CD14-positive monocyte (primary cell): ENCODE measurements around the gene RHOV. TPM values are rescaled to one million over a fixed set of nuclear protein-coding genes. Genes with fewer than 3 reads are reported as not detected.

Experiments
- DNase-seq, 3 donors: peaks; one replicate each; pipeline ENCODE4 v3.0.0-alpha.2; 2011 to 2022
- H2AFZ ChIP-seq: 2 replicates; pipeline ENCODE4 v1.6.0; 2012; ENCODE audit warnings: mild to moderate bottlenecking, low read depth, low read length, inconsistent platforms; ENCODE audit not compliant: insufficient read depth, poor library complexity, severe bottlenecking
- H3K27ac ChIP-seq, 2 donors: 1 replicate in 1 of 2; 2 replicates in 1 of 2; pipeline ENCODE4 v1.5.1; 2012 to 2013; ENCODE audit warnings: low read length in 2 of 2, control low read depth in 1 of 2, inconsistent platforms in 1 of 2, low read depth in 1 of 2, mild to moderate bottlenecking in 1 of 2
- H3K27me3 ChIP-seq, 2 donors: one replicate each; pipeline versions ENCODE4 v1.6.0 to v1.6.1; 2011 to 2013; ENCODE audit warnings: low read length in 2 of 2; ENCODE audit not compliant: control insufficient read depth in 2 of 2, insufficient read depth in 2 of 2
- H3K36me3 ChIP-seq, 2 donors: replicated peaks in 1 of 2; 1 replicate in 1 of 2; 2 replicates in 1 of 2; pipeline versions ENCODE4 v1.5.1 to v1.6.1; 2012 to 2013; ENCODE audit warnings: low read length in 2 of 2, control low read depth in 1 of 2, inconsistent platforms in 1 of 2, mild to moderate bottlenecking in 1 of 2; ENCODE audit not compliant: insufficient read depth in 2 of 2, control insufficient read depth in 1 of 2
- H3K4me1 ChIP-seq, 2 donors: 1 replicate in 1 of 2; 2 replicates in 1 of 2; pipeline versions ENCODE4 v1.5.1 to v1.6.1; 2012 to 2013; ENCODE audit warnings: low read length in 2 of 2, control low read depth in 1 of 2, inconsistent platforms in 1 of 2, mild to moderate bottlenecking in 1 of 2, moderate library complexity in 1 of 2; ENCODE audit not compliant: insufficient read depth in 2 of 2, control insufficient read depth in 1 of 2
- H3K4me2 ChIP-seq: replicated peaks from 2 replicates; pipeline ENCODE3; 2012; ENCODE audit warnings: low read length, moderate library complexity, mild to moderate bottlenecking; ENCODE audit not compliant: poor library complexity, severe bottlenecking; ENCODE audit errors: extremely low read depth
- H3K4me3 ChIP-seq, 3 experiments: fragments of 200-600 bp in 1 of 3; sonication (generic) in 1 of 3; replicated peaks in 1 of 3; 1 replicate in 2 of 3; 2 replicates in 1 of 3; pipeline ENCODE4 v1.5.1; 2011 to 2013; ENCODE audit warnings: low read length in 3 of 3, mild to moderate bottlenecking in 3 of 3, control low read depth in 2 of 3, low read depth in 2 of 3, inconsistent platforms in 1 of 3, moderate library complexity in 1 of 3
- H3K79me2 ChIP-seq: 2 replicates; pipeline ENCODE4 v1.6.0; 2012; ENCODE audit warnings: mild to moderate bottlenecking, control low read depth, inconsistent platforms, low read length, moderate library complexity; ENCODE audit not compliant: insufficient read depth
- H3K9ac ChIP-seq: 2 replicates; pipeline ENCODE4 v1.6.0; 2017; ENCODE audit warnings: low read length, mild to moderate bottlenecking; ENCODE audit not compliant: insufficient read depth, poor library complexity, severe bottlenecking
- H3K9me3 ChIP-seq, 2 donors: replicated peaks in 1 of 2; 1 replicate in 1 of 2; 2 replicates in 1 of 2; pipeline versions ENCODE4 v1.5.1 to v1.6.1; 2012 to 2013; ENCODE audit warnings: low read length in 2 of 2, control low read depth in 1 of 2; ENCODE audit not compliant: control insufficient read depth in 1 of 2, insufficient read depth in 1 of 2
- H4K20me1 ChIP-seq: 2 replicates; pipeline ENCODE4 v1.6.0; 2012; ENCODE audit warnings: mild to moderate bottlenecking, low read length, control low read depth, moderate library complexity; ENCODE audit not compliant: insufficient read depth
- H3K27ac Mint-ChIP-seq, 7 donors: one replicate each; pipeline ENCODE4 v1.8.0; 2020; ENCODE audit warnings: mild to moderate bottlenecking in 7 of 7, mixed read lengths in 7 of 7, moderate library complexity in 6 of 7, inconsistent platforms in 2 of 7
- H3K27me3 Mint-ChIP-seq, 3 donors: one replicate each; pipeline ENCODE4 v1.8.0; 2021 to 2022; ENCODE audit warnings: low read depth in 3 of 3, mild to moderate bottlenecking in 3 of 3, mixed read lengths in 3 of 3, moderate library complexity in 3 of 3, inconsistent platforms in 1 of 3
- H3K36me3 Mint-ChIP-seq, 2 donors: one replicate each; pipeline ENCODE4 v1.8.0; 2020; ENCODE audit warnings: mixed read lengths in 2 of 2, inconsistent platforms in 1 of 2, mild to moderate bottlenecking in 1 of 2
- H3K4me1 Mint-ChIP-seq: one replicate; pipeline ENCODE4 v1.8.0; 2020; ENCODE audit warnings: mild to moderate bottlenecking, mixed read lengths
- H3K4me3 Mint-ChIP-seq, 2 donors: one replicate each; pipeline ENCODE4 v1.8.0; 2020; ENCODE audit warnings: mild to moderate bottlenecking in 2 of 2, mixed read lengths in 2 of 2, moderate library complexity in 1 of 2
- H3K9me3 Mint-ChIP-seq, 7 donors: one replicate each; pipeline ENCODE4 v1.8.0; 2020 to 2022; ENCODE audit warnings: mixed read lengths in 7 of 7, mild to moderate bottlenecking in 6 of 7, moderate library complexity in 6 of 7, inconsistent platforms in 2 of 7
- CTCF ChIP-seq: fragments of 200-600 bp; IDR thresholded peaks from one replicate; pipeline ENCODE4 v1.8.0; 2022; ENCODE audit warnings: antibody characterized with exemption, mild to moderate bottlenecking
- WGBS: methylation state at CpG from one replicate; pipeline ENCODE4 v1.1.5; 2013; ENCODE audit warnings: missing lambda C conversion rate; ENCODE audit not compliant: insufficient coverage; 5-methylcytosine and 5-hydroxymethylcytosine counted together
- intact Hi-C, 2 donors: fragments of 100-400 bp; cut with micrococcal nuclease; formaldehyde crosslinking; loops; one replicate each; pipeline versions ENCODE4 v1.15.0 to v1.15.1; 2023
- polyA plus RNA-seq, 3 donors: library from polyadenylated mRNA; depleted of rRNA in 1 of 3; unstranded in 2 of 3; stranded (reverse) in 1 of 3; fragments of 300-500 nt in 2 of 3; fragments of >200 nt in 1 of 3; fragmentation: Illumina TruSeq in 2 of 3; gene quantifications; 1 replicate in 2 of 3; 2 replicates in 1 of 3; pipeline ENCODE4 v1.2.3, GENCODE V29; 2012 to 2021

The RHOV gene
- polyA plus RNA-seq, 3 donors, result 0.08 TPM; not detected in 2

- WGBS, result 3% methylated on average over 27 of the region's 33 CpGs
- peaks cover 24 to 35% of the 10 kb centered on the region in 2 donors for H3K4me1 ChIP-seq
- peaks cover 22% of the 10 kb centered on the region for H4K20me1 ChIP-seq
- H3K4me3 Mint-ChIP-seq, result peak overlapping the region; percentile 97 to 98
- peaks cover 54% of the 10 kb centered on the region for H3K79me2 ChIP-seq
- peaks cover 1 to 14% (median 7%) of the 10 kb centered on the region in 3 donors for H3K27me3 Mint-ChIP-seq
- H3K36me3 Mint-ChIP-seq, result peaks cover 35 to 41% of the 10 kb centered on the region in 2 donors
- peak overlapping the region; percentile 98 to 100 (median 99) for H3K27ac Mint-ChIP-seq
- intact Hi-C loops, result loop anchor here (2.0 to 10.0 kb wide), 3 partner anchors 36 to 200 kb away; partner anchors contain the start of genes DNAJC17 (in 1 of the 2), RAD51 (in 1 of the 2) and ZFYVE19 (in 1 of the 2)
- H3K9me3 Mint-ChIP-seq, result peaks cover 0 to 2% (median 0%) of the 10 kb centered on the region in 7 donors
- peak; percentile 62 to 77 (median 74) for DNase-seq
- H3K36me3 ChIP-seq, result peaks cover 31 to 45% of the 10 kb centered on the region in 2 donors
- peak overlapping the region; percentile 98 for H3K9ac ChIP-seq
- H2AFZ ChIP-seq, result peak overlapping the region; percentile 95
- no peak for TF ChIP-seq CTCF
- peak overlapping the region; percentile 87 to 98 (median 89) for H3K4me3 ChIP-seq
- H3K4me2 ChIP-seq, result peak overlapping the region; percentile 93
- H3K4me1 Mint-ChIP-seq, result peaks cover 31% of the 10 kb centered on the region
- H3K9me3 ChIP-seq, result no peaks in the 10 kb centered on the region
- H3K27me3 ChIP-seq, result no peaks in the 10 kb centered on the region
- H3K27ac ChIP-seq, result peak overlapping the region; percentile 91 to 97
Observed at GRCh38 chr15:40894681-40895448, 20.8 kb upstream of the RHOV start.

DNA sequence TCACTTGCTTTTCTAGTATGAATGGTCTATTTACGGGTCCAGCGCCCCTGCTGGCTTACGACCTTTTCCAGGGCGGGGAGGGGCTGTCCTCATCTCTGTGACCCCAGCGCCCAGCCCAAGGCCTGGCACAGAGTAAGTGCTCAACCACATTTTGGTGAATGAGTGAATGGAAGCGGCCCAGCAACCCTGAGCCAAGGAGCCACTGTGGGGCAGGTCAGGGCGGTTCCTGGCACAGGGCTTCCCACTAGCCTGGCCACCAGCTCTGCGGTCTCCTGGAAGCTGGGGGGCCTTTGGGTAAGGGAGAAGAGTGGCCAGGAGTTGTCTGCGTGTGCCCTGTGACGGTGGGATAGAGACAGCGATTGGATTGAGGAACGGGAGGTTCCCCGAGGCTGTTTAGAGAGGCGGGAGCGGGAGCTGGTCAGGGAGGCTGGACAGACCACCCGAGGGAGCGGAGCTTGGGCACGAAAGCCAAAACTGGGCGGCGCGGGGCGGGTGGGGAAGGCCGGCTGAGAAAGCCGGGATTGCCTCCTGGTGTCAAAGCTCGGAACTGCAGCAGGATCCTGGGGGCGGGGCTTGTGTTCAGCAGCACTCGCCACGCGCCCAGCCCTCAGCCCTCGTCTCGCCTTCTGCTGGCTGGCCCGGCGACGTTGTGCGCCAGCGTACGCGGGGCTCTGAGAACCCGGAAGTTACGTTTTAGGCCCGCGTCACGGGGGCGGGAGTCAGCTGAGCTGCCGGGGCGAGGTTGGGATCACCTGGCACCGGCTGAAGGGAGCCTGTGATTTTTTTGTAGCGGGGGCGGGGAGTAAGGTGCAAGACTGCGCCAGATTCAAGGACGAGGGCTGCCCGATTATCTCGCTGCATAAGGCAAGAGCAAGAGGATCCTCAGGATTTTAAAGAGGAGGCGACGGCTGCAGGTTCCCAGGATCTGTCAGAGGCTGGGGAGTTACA, 20.0 kb upstream of the RHOV start, which contains the start of gene VPS18:
Gene VPS18, plus strand, starts transcription at position 718 of the 948 bp plus-strand sequence. CDS start 319 bp downstream, outside the sequence.
- 2% methylated on average over 50 of the region's 55 CpGs for WGBS
- H3K27ac Mint-ChIP-seq, result peak within 1 kb of the TSS; percentile 98 to 100 (median 99)
- peak within 1 kb of the TSS; percentile 95 for H2AFZ ChIP-seq

More for the DNA sequence above, 20.0 kb upstream of the RHOV start, which contains the start of gene VPS18:
- H3K9me3 ChIP-seq, result no peaks in the 10 kb centered on the region
- H3K4me1 ChIP-seq, result peaks cover 24 to 35% of the 10 kb centered on the region in 2 donors
- H3K4me3 ChIP-seq, result peak within 1 kb of the TSS; percentile 87 to 98 (median 89)
- Mint-ChIP-seq H3K9me3 (peaks cover 0 to 2% (median 0%) of the 10 kb centered on the region in 7 donors), H3K36me3 (peaks cover 26 to 32% of the 10 kb centered on the region in 2 donors), H3K27me3 (peaks cover 1 to 14% (median 7%) of the 10 kb centered on the region in 3 donors), H3K4me3 (peak within 1 kb of the TSS; percentile 97 to 98), H3K4me1 (peaks cover 31% of the 10 kb centered on the region)
- H3K36me3 ChIP-seq, result peaks cover 22 to 36% of the 10 kb centered on the region in 2 donors
- peak; percentile 97 to 98 (median 97) for DNase-seq
- peak within 1 kb of the TSS; percentile 98 for H3K9ac ChIP-seq
- peaks cover 45% of the 10 kb centered on the region for H3K79me2 ChIP-seq
- H3K27ac ChIP-seq, result peak within 1 kb of the TSS; percentile 91 to 97
- intact Hi-C loops, result loop anchor here (2.0 to 10.0 kb wide), 3 partner anchors 35 to 199 kb away; partner anchors contain the start of genes DNAJC17 (in 1 of the 2), RAD51 (in 1 of the 2) and ZFYVE19 (in 1 of the 2)
- no peaks in the 10 kb centered on the region for H3K27me3 ChIP-seq
- H3K4me2 ChIP-seq, result peak within 1 kb of the TSS; percentile 93
- peak; percentile 91 for TF ChIP-seq CTCF
- peaks cover 19% of the 10 kb centered on the region for H4K20me1 ChIP-seq
